Measurements from ENCODE around the gene CCDC171.
A peak's percentile ranks its signal among the peaks of the same experiment; 100 is the strongest.
"Not testable (repeated sequence)": the region's sequence is repeated elsewhere in the genome, so short reads cannot be mapped to it uniquely, and the experiment has no call there.

The CCDC171 gene

GRCh38 chr9:15552636-15553527 is at the start of gene CCDC171:
CCDC171 (plus strand) TSS chr9:15553043; CDS start chr9:15564089, 11,046 bp downstream.
- DNase-seq (ENCODE audit: low read depth in 2 of 2), result peak; percentile 73 to 82

DNA sequence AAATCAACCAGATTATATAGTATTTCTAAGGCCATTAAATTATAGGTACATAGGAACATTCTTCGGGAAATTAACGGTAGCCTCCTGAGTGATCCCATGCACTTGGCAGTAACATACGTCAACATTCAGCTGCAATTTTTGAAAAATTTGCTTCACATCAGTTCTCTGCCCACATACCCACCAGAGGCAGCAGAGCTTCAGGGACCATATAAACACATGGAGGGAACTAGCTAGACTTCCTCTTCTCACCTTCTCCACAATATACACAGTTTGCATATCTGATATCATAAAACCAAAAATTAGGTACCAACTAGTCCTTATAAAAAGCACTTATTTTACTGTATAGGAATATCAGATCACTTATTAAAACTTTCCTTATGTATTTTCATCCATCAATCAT is 46.9 kb upstream of the CCDC171 start:
- DNase-seq (ENCODE audit: low read depth in 2 of 2), result no peak

- peak; percentile 45 to 47 for DNase-seq (ENCODE audit: low read depth in 2 of 2)
These were observed 42.7 kb upstream of the CCDC171 start for GRCh38 chr9:15509931-15510788.

DNA sequence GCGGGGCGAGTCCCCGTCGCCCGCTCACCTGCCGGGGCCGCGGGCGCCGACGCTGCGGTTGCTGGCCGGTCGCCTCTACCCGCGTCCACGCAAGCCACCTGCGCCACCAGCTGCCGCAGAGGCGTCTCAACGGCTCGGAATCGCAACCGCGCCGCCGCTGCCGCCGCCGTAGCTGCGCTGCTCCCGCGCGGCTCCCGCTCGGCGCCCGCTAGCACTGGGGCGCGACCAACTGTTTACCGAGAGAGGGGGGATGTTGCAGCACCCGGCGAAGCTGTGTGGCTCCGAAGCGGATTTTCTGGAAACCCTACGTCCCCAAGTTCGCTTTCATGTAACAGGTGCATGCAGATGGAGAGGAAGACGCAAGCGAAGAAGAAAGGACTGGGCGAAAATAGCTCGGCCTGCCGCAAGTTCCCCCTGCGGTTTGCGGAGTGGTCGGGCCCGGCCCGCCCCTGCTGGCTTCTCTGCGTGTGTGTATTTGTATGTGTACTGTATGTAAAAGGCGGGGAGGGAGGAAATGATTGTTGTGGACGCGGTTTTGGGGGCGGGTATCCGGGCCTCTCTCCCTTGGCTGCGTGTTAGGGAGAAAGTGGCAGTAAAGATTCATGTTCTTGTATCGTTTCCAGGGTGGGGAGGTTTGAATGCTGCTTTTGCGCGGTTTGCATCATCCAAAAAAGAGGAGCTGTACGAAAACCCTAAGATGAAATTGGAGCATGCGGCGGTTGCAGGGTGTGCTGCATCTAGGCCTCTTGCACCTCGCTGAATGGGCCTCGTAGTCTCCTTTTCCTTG is 41.9 kb upstream of the CCDC171 start, which contains the start of gene PSIP1:
TSS of gene PSIP1 (minus strand) at position 182 of the 787 bp plus-strand sequence. CDS start 782 bp downstream, outside the sequence.
- DNase-seq (ENCODE audit: low read depth in 2 of 2), result peak; percentile 70 to 78

GRCh38 chr9:15512204-15512603 is 40.6 kb upstream of the CCDC171 start:
- no peak for DNase-seq (ENCODE audit: low read depth in 2 of 2)

- DNase-seq (ENCODE audit: low read depth in 2 of 2), result no peak
These were observed 40.0 kb upstream of the CCDC171 start for GRCh38 chr9:15512889-15513288.

DNA sequence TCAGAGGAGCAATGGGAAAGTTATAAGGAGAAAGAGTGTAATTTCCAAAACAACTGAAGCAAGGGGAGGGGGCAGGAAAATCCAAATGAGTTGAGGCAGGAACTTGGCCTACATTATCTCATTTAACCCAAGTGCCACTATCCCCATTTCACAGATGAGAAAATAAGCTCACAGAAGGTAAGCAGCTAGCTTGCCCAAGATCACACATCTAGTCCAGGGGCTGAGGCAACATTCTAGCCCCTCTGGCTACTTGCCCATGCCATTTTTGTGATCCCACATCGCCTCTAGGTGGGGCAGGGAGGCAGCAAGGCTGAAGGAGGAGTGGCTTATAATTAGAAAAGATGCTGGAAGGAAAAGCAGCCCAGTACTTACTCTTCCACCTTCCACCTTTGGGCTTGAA is 39.5 kb upstream of the CCDC171 start:
- no peak for DNase-seq (ENCODE audit: low read depth in 2 of 2)

GRCh38 chr9:15519831-15520230 is 33.0 kb upstream of the CCDC171 start:
- no peak for DNase-seq (ENCODE audit: low read depth in 2 of 2)

DNA sequence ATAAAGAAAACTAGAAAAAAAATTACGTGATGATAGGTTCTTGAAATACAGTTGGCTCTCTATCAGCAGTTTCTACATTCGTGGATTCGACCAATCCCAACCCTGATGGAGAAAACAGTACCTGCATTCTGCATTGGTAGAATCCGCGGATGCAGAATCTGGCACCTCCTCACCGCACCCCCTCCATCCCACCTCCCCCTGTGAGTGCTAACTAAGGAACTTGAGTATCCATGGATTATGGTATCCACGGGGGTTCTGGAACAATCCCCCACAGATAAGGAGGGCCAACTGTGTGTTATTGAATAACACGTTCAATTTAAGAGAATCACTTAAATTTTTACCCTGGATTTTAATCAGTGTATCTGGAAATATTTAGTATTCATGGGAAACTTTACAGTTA is 31.6 kb upstream of the CCDC171 start:
- DNase-seq (ENCODE audit: low read depth in 2 of 2), result no peak

GRCh38 chr9:15522130-15522755 is 30.6 kb upstream of the CCDC171 start:
- DNase-seq (ENCODE audit: low read depth in 2 of 2), result no peak

- no peak for DNase-seq (ENCODE audit: low read depth in 2 of 2)
These were observed 27.9 kb upstream of the CCDC171 start for GRCh38 chr9:15524845-15525455.

DNA sequence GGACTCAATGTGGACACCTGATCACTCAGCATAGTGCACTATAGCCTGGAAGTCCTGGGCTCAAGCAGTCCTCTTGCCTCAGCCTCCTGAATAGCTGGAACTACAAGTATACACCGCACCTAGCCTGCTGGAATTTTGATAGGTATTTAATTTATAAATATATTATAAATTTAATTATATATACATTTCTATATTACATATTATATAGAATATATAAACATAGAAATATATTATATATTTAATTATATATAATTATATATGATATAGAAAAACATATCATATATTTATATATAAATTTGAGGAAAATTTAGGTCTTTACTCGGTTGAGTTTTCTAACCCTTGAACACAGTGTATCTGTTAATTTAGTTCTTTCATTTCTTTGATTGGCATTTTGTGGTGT is 26.9 kb upstream of the CCDC171 start:
- no peak for DNase-seq (ENCODE audit: low read depth in 2 of 2)

DNA sequence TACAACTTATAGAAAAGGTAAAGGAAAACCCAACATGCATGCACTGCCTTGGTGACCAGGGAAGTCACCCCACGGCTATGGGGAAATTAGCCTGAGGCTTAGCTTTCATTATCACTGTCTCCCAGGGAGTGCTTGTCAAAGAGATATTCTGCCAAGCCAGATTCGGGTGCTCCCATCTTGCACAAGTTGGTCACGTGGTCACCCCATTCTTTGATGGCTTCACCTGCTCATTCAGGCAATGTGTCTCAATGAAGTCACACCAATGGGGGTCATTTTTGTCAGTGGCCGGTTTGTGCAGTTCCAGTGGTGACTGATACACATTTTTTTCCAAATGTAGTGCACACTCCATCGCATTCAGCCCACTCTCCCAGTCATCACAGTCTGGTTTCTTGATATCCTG is 25.8 kb upstream of the CCDC171 start:
- DNase-seq (ENCODE audit: low read depth in 2 of 2), result not testable (repeated sequence)

DNA sequence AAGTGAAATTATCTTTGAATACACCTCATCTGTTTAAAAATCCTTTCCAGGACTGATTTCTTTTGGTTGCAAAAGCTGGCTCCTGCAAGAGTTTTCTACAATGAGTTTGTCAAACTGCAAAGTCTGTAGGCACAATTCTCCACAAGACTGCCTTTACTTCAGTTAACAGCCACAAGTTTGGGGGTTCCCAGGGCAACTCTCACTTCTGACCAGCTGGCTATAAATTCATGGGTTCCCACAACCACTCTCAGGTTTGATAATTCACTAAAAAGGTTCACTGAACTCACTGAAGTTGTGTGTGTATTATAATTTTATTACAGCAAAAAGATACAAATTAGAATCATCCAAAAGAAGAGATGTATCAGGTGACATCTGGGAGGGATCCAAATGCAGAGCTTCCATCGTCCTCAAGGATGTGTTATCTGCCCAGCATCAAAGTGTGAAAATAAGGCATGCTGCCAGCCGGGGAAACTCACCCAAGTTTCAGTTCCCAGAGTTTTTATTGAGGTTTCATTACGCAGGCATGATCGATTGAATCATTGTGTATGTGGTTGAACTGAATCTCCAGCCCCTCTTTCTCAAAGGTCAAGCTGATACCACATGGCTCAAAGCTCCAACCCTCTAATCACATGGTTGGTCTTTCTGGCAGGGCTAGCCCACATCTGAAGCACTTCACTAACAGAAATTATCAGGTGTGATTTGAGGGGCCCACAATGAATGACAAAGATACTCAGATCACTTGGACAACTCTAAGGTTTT is 23.1 kb upstream of the CCDC171 start:
- no peak for DNase-seq (ENCODE audit: low read depth in 2 of 2)

DNA sequence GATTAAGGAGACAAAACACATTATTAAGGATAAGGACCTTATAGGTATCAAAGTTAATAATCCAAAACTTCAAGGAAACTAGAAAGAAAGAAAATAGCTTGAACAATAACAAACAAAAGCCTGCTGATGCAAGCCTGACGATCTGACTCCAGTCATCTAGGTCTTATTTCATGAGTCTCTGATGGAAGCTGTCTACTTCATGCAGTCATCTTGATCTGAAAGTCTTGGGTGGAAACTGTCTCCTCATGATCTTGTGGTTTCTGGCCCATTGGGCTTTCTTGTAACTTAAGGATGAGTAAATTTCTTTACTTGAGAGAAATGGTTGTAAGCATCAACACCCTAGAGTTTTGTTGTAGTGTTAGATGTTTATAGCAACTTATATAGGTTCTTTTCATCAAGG is 21.5 kb upstream of the CCDC171 start:
- DNase-seq (ENCODE audit: low read depth in 2 of 2), result no peak

DNA sequence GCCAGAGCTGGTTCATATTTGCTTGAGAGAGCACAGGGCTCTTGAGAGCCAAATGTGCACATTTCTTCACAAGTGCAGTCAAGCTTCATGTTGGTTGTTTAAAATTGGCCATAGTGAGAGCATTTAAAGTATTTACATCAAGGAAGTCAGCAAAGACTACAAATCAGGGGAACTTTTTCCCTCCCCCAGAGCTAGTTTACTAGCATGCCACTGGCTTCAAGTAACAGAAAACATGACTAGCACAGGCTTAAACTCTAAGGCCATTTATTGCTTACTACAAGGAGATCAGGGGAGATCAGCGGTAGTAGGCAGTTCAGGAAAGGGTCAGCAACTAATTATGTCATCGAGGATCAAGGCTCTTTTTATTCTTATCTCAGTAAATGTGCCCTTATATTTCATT is 11.0 kb upstream of the CCDC171 start:
- DNase-seq (ENCODE audit: low read depth in 2 of 2), result no peak

DNA sequence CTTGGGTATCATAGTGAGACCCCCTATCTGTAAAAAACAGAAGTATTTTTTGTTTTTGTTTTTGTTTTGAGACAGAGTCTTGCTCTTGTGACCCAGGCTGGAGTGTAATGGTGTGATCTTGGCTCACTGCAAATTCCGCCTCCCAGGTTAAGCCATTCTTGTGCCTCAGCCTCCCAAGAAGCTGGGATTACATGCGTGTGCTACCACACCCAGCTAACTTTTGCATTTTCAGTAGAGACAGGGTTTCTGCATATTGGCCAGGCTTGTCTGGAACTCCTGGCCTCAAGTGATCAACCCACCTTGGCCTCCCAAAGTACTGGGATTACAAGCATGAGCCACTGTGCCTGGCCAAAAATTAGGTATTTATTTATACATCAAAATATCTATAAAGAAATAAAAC is 10.2 kb upstream of the CCDC171 start:
- no peak for DNase-seq (ENCODE audit: low read depth in 2 of 2)

- no peak for DNase-seq (ENCODE audit: low read depth in 2 of 2)
These were observed 9.6 kb upstream of the CCDC171 start for GRCh38 chr9:15543047-15543813.

- no peak for DNase-seq (ENCODE audit: low read depth in 2 of 2)
These were observed 3.2 kb upstream of the CCDC171 start for GRCh38 chr9:15549611-15550010.
